ENCODE data around the gene DDX42. TPM values are rescaled to one million over a fixed set of nuclear protein-coding genes. Genes with fewer than 3 reads are reported as not detected.

The DDX42 gene
- polyA plus RNA-seq, 2 of the 4 experiments (the other 2 are of a cell fraction) = 124 to 262 TPM

- TF ChIP-seq TFCP2L1 (CRISPR knock-in tag; IDR thresholded peaks at IDR 0.05) (no peak), EP300 (IDR thresholded peaks at IDR 0.05) (no peak), PHF8 (IDR thresholded peaks at IDR 0.05; ENCODE audit: borderline replicate concordance, low read depth) (no peak), CHD4 (IDR thresholded peaks at IDR 0.05; ENCODE audit: borderline replicate concordance) (no peak), HOXA7 (CRISPR knock-in tag; IDR thresholded peaks at IDR 0.05) (no peak), FOXS1 (CRISPR knock-in tag; IDR thresholded peaks at IDR 0.05) (no peak), FOSL2 (IDR thresholded peaks at IDR 0.05) (no peak), FOSL2 (CRISPR knock-in tag; IDR thresholded peaks at IDR 0.05) (no peak), HEYL (CRISPR knock-in tag; IDR thresholded peaks at IDR 0.05) (no peak), SMC3 (IDR thresholded peaks at IDR 0.05) (no peak), MAZ (IDR thresholded peaks at IDR 0.05; ENCODE audit: borderline replicate concordance, low read depth, low read length) (no peak), NFE2L2 (conservative IDR thresholded peaks at IDR 0.05; ENCODE audit: low read length) (no peak), HDAC2 (IDR thresholded peaks at IDR 0.05) (no peak), ESRRA (IDR thresholded peaks at IDR 0.05; ENCODE audit: borderline replicate concordance, low read length) (no peak), POLR2A (IDR thresholded peaks at IDR 0.05; ENCODE audit: low read length) (no peak), CEBPB (IDR thresholded peaks at IDR 0.05) (no peak)
- TF ChIP-seq, protein P1, sequence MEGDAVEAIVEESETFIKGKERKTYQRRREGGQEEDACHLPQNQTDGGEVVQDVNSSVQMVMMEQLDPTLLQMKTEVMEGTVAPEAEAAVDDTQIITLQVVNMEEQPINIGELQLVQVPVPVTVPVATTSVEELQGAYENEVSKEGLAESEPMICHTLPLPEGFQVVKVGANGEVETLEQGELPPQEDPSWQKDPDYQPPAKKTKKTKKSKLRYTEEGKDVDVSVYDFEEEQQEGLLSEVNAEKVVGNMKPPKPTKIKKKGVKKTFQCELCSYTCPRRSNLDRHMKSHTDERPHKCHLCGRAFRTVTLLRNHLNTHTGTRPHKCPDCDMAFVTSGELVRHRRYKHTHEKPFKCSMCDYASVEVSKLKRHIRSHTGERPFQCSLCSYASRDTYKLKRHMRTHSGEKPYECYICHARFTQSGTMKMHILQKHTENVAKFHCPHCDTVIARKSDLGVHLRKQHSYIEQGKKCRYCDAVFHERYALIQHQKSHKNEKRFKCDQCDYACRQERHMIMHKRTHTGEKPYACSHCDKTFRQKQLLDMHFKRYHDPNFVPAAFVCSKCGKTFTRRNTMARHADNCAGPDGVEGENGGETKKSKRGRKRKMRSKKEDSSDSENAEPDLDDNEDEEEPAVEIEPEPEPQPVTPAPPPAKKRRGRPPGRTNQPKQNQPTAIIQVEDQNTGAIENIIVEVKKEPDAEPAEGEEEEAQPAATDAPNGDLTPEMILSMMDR (IDR thresholded peaks at IDR 0.05) = no peak
- CTCF ChIA-PET = interaction anchor here (0.9 to 4.2 kb wide), 7 partner anchors 10 to 412 kb away, joined by 3 to 37 read pairs (median 4); partner anchors contain the start of genes FTSJ3 and PSMC5
- FAIRE-seq = no peak
- Histone ChIP-seq H3K4me1 (peaks cover 32% of the 10 kb centered on the region), H3K4me2 (no peak overlapping the region), H3K27ac (no peak overlapping the region), H3K4me3 (no peak overlapping the region), H3K9me3 (no peaks in the 10 kb centered on the region)
- WGBS (ENCODE audit: missing lambda C conversion rate) = 89% methylated on average over 12 of the region's 12 CpGs
- POLR2A ChIA-PET = no interaction called here
- no peak for ATAC-seq
- DNase-seq (ENCODE audit: low read depth in 1 of 2, low spot score in 1 of 2) = no peak
Observed at GRCh38 chr17:63837480-63837879, 63.5 kb downstream of the DDX42 start.

- CTCF ChIA-PET = interaction anchor here (0.6 to 4.2 kb wide), 9 partner anchors 7 to 412 kb away, joined by 3 to 37 read pairs (median 4); partner anchors contain the start of genes FTSJ3 and PSMC5
- TF ChIP-seq, protein P1 (IDR thresholded peaks at IDR 0.05) = no peak
- no peak for TF ChIP-seq JUNB (IDR thresholded peaks at IDR 0.05)
- no peak for TF ChIP-seq RFX5 (IDR thresholded peaks at IDR 0.05)
- TF ChIP-seq HDAC2 (IDR thresholded peaks at IDR 0.05) = no peak
- H3K4me3 ChIP-seq = no peak overlapping the region
Observed at GRCh38 chr17:63837962-63838600, 64.1 kb downstream of the DDX42 start.

DNA sequence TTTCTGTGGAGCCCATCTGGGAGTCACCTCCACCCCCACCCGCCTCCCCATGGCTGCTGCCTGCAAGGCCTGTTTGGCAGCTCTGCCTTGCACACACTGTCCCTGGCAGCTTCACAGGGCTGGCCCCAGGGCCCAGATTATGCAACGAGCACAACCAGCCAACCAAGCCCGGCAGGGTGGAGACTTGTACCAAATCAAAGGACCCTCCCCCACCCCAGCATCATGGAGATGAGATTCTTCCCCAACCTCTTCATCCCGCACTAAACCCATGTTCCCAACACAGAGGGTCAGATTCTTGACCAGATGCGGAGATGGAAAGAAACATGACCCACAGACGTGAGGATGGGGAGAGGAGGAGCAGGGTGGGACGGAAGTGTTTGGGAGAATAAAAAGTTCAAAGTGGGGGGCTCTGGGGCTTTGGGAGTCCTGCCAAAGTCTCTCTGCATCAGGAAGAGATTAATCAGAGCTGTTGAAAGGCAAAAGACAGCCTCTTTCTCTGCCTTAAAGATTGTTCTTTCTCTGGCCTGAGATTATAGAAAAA lies 64.7 kb downstream of the DDX42 start:
- 72% methylated on average over 6 of the region's 7 CpGs for WGBS (ENCODE audit: missing lambda C conversion rate)
- CTCF ChIA-PET = interaction anchor here (0.6 to 4.2 kb wide), 7 partner anchors 8 to 413 kb away, joined by 3 to 37 read pairs (median 5); partner anchors contain the start of genes FTSJ3 and PSMC5
- FAIRE-seq (no peak), ATAC-seq (no peak), DNase-seq (ENCODE audit: low read depth in 1 of 2, low spot score in 1 of 2) (no peak)
- H3K4me3 ChIP-seq = no peak overlapping the region
- TF ChIP-seq REST (IDR thresholded peaks at IDR 0.05) = no peak
- TF ChIP-seq EHMT2 (IDR thresholded peaks at IDR 0.05; ENCODE audit: low read depth) = no peak
- TF ChIP-seq HOXB5 (CRISPR knock-in tag; IDR thresholded peaks at IDR 0.05) = no peak
- peak overlapping the region; percentile 1 to 5; a peak in 1 of 6 replicates for H3K27ac ChIP-seq
- POLR2A ChIA-PET = interaction anchor here (1.3 kb wide), 1 partner anchor 12 kb away, joined by 6 read pairs; the partner anchor contains the start of gene PSMC5
- H3K9me3 ChIP-seq = no peaks in the 10 kb centered on the region
- H3K4me1 ChIP-seq = peaks cover 35% of the 10 kb centered on the region
- no peak overlapping the region for H3K4me2 ChIP-seq

More at GRCh38 chr17:63837962-63838600, 64.1 kb downstream of the DDX42 start:
- peaks cover 32% of the 10 kb centered on the region for H3K4me1 ChIP-seq
- POLR2A ChIA-PET = interaction anchor here (1.3 kb wide), 1 partner anchor 11 kb away, joined by 6 read pairs; the partner anchor contains the start of gene PSMC5
- H3K9me3 ChIP-seq = no peaks in the 10 kb centered on the region
- peak overlapping the region; percentile 5 to 6; a peak in 1 of 6 replicates for H3K27ac ChIP-seq
- DNase-seq (ENCODE audit: low read depth in 1 of 2, low spot score in 1 of 2) (no peak), FAIRE-seq (no peak), ATAC-seq (no peak)
- no peak overlapping the region for H3K4me2 ChIP-seq
- 88% methylated on average over 5 of the region's 5 CpGs for WGBS (ENCODE audit: missing lambda C conversion rate)
